Adrenal gland (tissue), 12 donors: ENCODE results near the gene CEBPB. TPM values are rescaled to one million over a fixed set of nuclear protein-coding genes. Genes with fewer than 3 reads are reported as not detected.
A peak's percentile ranks its signal among the peaks of the same experiment; 100 is the strongest.

ENCODE experiments used
- DNase-seq, 7 donors: peaks; one replicate each; pipeline ENCODE4 v3.0.0-alpha.2; 2019 to 2020
- H3K27ac ChIP-seq, 5 donors: fragments of 200-600 bp; sonication (generic) in 4 of 5; 1 replicate in 3 of 5; 2 replicates in 2 of 5; pipeline versions ENCODE4 v1.5.1 to v1.8.0; 2016 to 2020; ENCODE audit warnings: mild to moderate bottlenecking in 1 of 5
- H3K27me3 ChIP-seq: fragments of 200-600 bp; 2 replicates; pipeline ENCODE4 v1.8.0; 2021
- H3K36me3 ChIP-seq, 2 donors: fragments of 200-600 bp; replicated peaks in 1 of 2; 1 replicate in 1 of 2; 2 replicates in 1 of 2; pipeline versions ENCODE4 v1.5.1 to v1.8.0; 2018 to 2022
- H3K4me1 ChIP-seq, 2 donors: fragments of 200-600 bp; replicated peaks in 1 of 2; 1 replicate in 1 of 2; 2 replicates in 1 of 2; pipeline versions ENCODE4 v1.5.1 to v1.8.0; 2018 to 2021
- H3K4me3 ChIP-seq, 4 donors: fragments of 200-600 bp; sonication (generic) in 3 of 4; one replicate each; pipeline ENCODE4 v1.5.1; 2016 to 2018
- H3K9me3 ChIP-seq, 3 donors: fragments of 200-600 bp; sonication (generic) in 1 of 3; replicated peaks in 1 of 3; 1 replicate in 2 of 3; 2 replicates in 1 of 3; pipeline versions ENCODE4 v1.5.1 to v1.8.0; 2016 to 2021
- POLR2A ChIP-seq, 2 donors: fragments of 450-650 bp; IDR thresholded peaks; one replicate each; pipeline ENCODE4 v1.6.1; 2017; ENCODE audit warnings: antibody characterized with exemption in 2 of 2, mild to moderate bottlenecking in 2 of 2, moderate library complexity in 1 of 2
- WGBS, 4 donors: extraction: QIAGEN DNeasy Blood & Tissue Kit in 2 of 4; methylation state at CpG; one replicate each; pipeline versions ENCODE4 v1.1.5 to v1.1.7; 2013 to 2017; 5-methylcytosine and 5-hydroxymethylcytosine counted together
- intact Hi-C, 2 donors: fragments of 100-400 bp; cut with DNase I; formaldehyde crosslinking; loops; one replicate each; pipeline versions ENCODE4 v1.14.1 to v1.15.0; 2022 to 2023
- polyA plus RNA-seq, 3 donors: library from polyadenylated mRNA; stranded (reverse); fragments of 200-250 nt in 2 of 3; fragments of 350-450 nt in 1 of 3; fragmentation: Illumina TruSeq in 1 of 3; extraction: RNeasy Lipid Tissue Mini Kit (QIAGEN cat#74804) in 1 of 3; gene quantifications; one replicate each; pipeline ENCODE4 v1.2.3, GENCODE V29; 2013 to 2014
- total RNA-seq, 9 donors: library from RNA; depleted of rRNA in 4 of 9; stranded (reverse); fragments of >200 nt in 4 of 9; fragments of 120-200 nt in 1 of 9; fragmentation: NEBNext Ultra II Directional in 1 of 9; extraction: Animal tissue kit (Norgen Biotek cat#: 25700) in 1 of 9; gene quantifications; one replicate each; pipeline versions ENCODE4 v1.1.0 to v1.2.4, GENCODE V29; 2013 to 2023
- TF ChIP-seq, protein P1 (sequence below), 6 experiments: fragments of 450-650 bp in 4 of 6; fragments of 200-600 bp in 2 of 6; sonication (generic) in 1 of 6; IDR thresholded peaks; 1 replicate in 5 of 6; 2 replicates in 1 of 6; pipeline versions ENCODE4 v1.5.1 to v1.8.0; 2016 to 2021; ENCODE audit warnings: antibody characterized with exemption in 6 of 6, mild to moderate bottlenecking in 2 of 6, moderate library complexity in 1 of 6
- donor health status: healthy with polysubstance abuse.
- donor health status: Bipolar disorder and iron deficiency.
- donor health status: DM: yes; HTN: yes; CAD: no.
- donor health status: DM: no; HTN: no; CAD: no.
- donor health status: DM: no; HTN: no; CAD: no.
- donor health status: DM: yes; HTN: yes; CAD: no.

Gene CEBPB
- total and polyA plus RNA-seq, 12 donors: 14.9 to 272 (median 207) TPM

DNA sequence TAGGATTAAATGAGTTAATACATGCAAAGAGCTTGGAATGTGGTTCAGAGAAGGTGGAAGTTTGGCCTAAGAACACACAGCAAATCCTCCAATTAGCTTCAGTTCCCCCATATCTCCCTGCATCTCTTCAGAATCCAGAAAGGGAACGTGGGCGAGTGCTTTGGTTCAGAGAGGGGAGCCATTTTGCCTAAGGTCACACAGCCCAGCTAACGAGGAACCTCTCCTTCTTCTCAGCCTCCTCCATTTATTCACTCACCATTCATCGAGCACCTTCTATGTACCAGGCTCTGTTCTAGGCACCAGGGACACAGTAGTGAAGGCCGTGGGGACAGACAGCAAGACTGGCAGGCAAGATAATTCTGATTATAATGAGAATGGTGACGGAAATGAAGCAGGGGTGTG is 2.3 kb upstream of the CEBPB start:
- TF ChIP-seq, protein P1, sequence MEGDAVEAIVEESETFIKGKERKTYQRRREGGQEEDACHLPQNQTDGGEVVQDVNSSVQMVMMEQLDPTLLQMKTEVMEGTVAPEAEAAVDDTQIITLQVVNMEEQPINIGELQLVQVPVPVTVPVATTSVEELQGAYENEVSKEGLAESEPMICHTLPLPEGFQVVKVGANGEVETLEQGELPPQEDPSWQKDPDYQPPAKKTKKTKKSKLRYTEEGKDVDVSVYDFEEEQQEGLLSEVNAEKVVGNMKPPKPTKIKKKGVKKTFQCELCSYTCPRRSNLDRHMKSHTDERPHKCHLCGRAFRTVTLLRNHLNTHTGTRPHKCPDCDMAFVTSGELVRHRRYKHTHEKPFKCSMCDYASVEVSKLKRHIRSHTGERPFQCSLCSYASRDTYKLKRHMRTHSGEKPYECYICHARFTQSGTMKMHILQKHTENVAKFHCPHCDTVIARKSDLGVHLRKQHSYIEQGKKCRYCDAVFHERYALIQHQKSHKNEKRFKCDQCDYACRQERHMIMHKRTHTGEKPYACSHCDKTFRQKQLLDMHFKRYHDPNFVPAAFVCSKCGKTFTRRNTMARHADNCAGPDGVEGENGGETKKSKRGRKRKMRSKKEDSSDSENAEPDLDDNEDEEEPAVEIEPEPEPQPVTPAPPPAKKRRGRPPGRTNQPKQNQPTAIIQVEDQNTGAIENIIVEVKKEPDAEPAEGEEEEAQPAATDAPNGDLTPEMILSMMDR (IDR thresholded peaks at IDR 0.05): no peak
- no peak for TF ChIP-seq POLR2A (IDR thresholded peaks at IDR 0.05)
- intact Hi-C loops: loop anchor here (2.0 to 10.0 kb wide), 5 partner anchors 274 to 567 kb away; no protein-coding TSS in a partner anchor
- Histone ChIP-seq H3K27ac (peak overlapping the region in 4 of 5 donors; percentile 21 to 100 (median 99)), H3K9me3 (no peaks in the 10 kb centered on the region), H3K4me1 (peaks cover 10 to 11% of the 10 kb centered on the region in 2 donors), H3K4me3 (no peak overlapping the region), H3K27me3 (no peaks in the 10 kb centered on the region), H3K36me3 (peaks cover 0 to 11% of the 10 kb centered on the region in 2 donors)
- WGBS, 4 donors: 93 to 96% (median 95%) methylated on average over 6 of the region's 6 CpGs
- DNase-seq: no peak

DNA sequence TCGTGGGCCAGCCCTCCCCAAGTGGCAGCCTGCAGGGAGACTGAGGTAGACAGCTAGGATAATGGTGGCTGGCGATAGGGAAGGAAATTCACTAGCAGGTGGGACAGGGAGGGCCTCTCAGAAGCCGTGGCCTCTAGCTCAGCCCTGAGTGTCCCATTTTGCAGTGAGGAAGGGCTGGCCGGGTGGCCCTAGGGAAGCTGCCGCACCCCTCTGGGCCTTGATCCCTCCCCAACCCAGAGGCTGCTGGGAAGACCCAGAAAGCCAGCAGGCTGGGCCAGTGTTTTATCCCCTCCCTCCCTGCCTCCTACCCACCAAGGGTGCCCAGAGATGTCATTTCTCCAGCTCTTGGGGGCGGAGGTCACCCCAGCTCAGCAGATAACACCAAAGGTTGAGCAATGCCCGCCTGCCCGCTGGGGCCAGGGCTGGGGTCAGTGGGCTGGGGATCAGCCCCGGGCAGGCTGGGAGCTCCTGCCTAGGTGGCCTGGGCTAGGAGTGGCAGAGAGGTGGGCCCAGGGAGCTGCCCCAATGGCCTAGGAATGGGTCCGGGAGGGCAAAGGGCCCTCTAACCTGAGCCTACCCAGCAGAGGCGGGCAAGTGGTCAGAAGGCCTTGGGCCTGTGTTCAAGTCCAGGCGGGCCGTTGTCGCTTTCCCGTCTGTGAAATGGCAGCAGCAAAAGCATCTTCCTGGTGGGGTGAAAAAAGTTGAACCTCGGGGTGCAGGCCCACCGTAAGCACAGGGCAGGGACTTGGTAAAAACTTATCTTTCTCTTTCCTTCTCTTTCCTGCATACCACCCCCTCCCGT is 1.6 kb upstream of the CEBPB start:
- peaks cover 14 to 18% of the 10 kb centered on the region in 2 donors for H3K4me1 ChIP-seq
- peak in 6 of 7 donors; percentile 61 to 81 (median 72) for DNase-seq
- H3K9me3 ChIP-seq: no peaks in the 10 kb centered on the region
- H3K36me3 ChIP-seq: peaks cover 0 to 18% of the 10 kb centered on the region in 2 donors
- TF ChIP-seq, protein P1 (IDR thresholded peaks at IDR 0.05): no peak
- TF ChIP-seq POLR2A (IDR thresholded peaks at IDR 0.05): no peak
- no peak overlapping the region for H3K4me3 ChIP-seq
- H3K27ac ChIP-seq: peak overlapping the region; percentile 69 to 100 (median 99)
- no peaks in the 10 kb centered on the region for H3K27me3 ChIP-seq
- WGBS, 4 donors: 58 to 73% (median 62%) methylated on average over 9 to 18 of the region's 18 CpGs
- intact Hi-C loops: loop anchor here (2.0 to 10.0 kb wide), 5 partner anchors 273 to 566 kb away; no protein-coding TSS in a partner anchor

GRCh38 chr20:50189681-50190250 is 864 bp upstream of the CEBPB start:
- H3K4me1 ChIP-seq: peaks cover 20 to 25% of the 10 kb centered on the region in 2 donors
- 13 to 33% (median 21%) methylated on average over 11 to 29 of the region's 29 CpGs for WGBS, 4 donors
- H3K9me3 ChIP-seq: no peaks in the 10 kb centered on the region
- no peaks in the 10 kb centered on the region for H3K27me3 ChIP-seq
- peak in 1 of 2 donors; percentile 36 for TF ChIP-seq POLR2A (IDR thresholded peaks at IDR 0.05)
- TF ChIP-seq, protein P1 (IDR thresholded peaks at IDR 0.05): no peak
- H3K27ac ChIP-seq: peak overlapping the region; percentile 69 to 100 (median 99)
- peaks cover 0 to 24% of the 10 kb centered on the region in 2 donors for H3K36me3 ChIP-seq
- intact Hi-C loops: loop anchor here (2.0 to 10.0 kb wide), 7 partner anchors 85 to 565 kb away; no protein-coding TSS in a partner anchor
- peak overlapping the region in 2 of 4 donors; percentile 69 to 99 for H3K4me3 ChIP-seq
- DNase-seq: peak; percentile 82 to 89 (median 85)

GRCh38 chr20:50191065-50191543 is 474 bp downstream of the CEBPB start:
- 1% methylated on average over 59 to 67 of the region's 69 CpGs; no CpG with 5 or more reads in 2 of the 4 donors for WGBS, 4 donors
- no peaks in the 10 kb centered on the region for H3K27me3 ChIP-seq
- peak overlapping the region; percentile 56 to 99 (median 82) for H3K4me3 ChIP-seq
- TF ChIP-seq, protein P1 (IDR thresholded peaks at IDR 0.05): peak in 1 of 6 experiments; percentile 7
- peak in 1 of 2 donors; percentile 2 for TF ChIP-seq POLR2A (IDR thresholded peaks at IDR 0.05)
- peaks cover 0 to 25% of the 10 kb centered on the region in 2 donors for H3K36me3 ChIP-seq
- H3K27ac ChIP-seq: peak overlapping the region; percentile 69 to 100 (median 99)
- peaks cover 20 to 30% of the 10 kb centered on the region in 2 donors for H3K4me1 ChIP-seq
- intact Hi-C loops: loop anchor here in 1 of 2 donors (5.0 to 10.0 kb wide), 2 partner anchors 84 to 111 kb away; no protein-coding TSS in a partner anchor
- peak in 6 of 7 donors; percentile 63 to 78 (median 70) for DNase-seq
- no peaks in the 10 kb centered on the region for H3K9me3 ChIP-seq
